GM18517 (cell line): ENCODE measurements around the gene NTN1.
"Not testable (repeated sequence)": the region's sequence is repeated elsewhere in the genome, so short reads cannot be mapped to it uniquely, and the experiment has no call there.

Experiments used
- ATAC-seq: cut with Tn5 transposase; IDR thresholded peaks from one replicate; pipeline ENCODE4 v1.9.1; 2021; ENCODE audit warnings: mild to moderate bottlenecking, moderate library complexity; ENCODE audit not compliant: unreplicated experiment

The NTN1 gene

GRCh38 chr17:9241371-9241712 lies 220.0 kb downstream of the NTN1 start:
- ATAC-seq, result no peak

- no peak for ATAC-seq
Measured at GRCh38 chr17:9241774-9242496, 220.6 kb downstream of the NTN1 start.

- ATAC-seq, result no peak
Measured at GRCh38 chr17:9242497-9242881, 221.2 kb downstream of the NTN1 start.

- no peak for ATAC-seq
Measured at GRCh38 chr17:9242983-9243382, 221.7 kb downstream of the NTN1 start.

GRCh38 chr17:9244066-9245052 lies 223.0 kb downstream of the NTN1 start:
- ATAC-seq, result no peak

- no peak for ATAC-seq
Measured at GRCh38 chr17:9247401-9247938, 226.2 kb downstream of the NTN1 start.

GRCh38 chr17:9249245-9249953 lies 228.1 kb downstream of the NTN1 start:
- no peak for ATAC-seq

GRCh38 chr17:9251273-9251672 lies 230.0 kb downstream of the NTN1 start:
- ATAC-seq, result no peak

- ATAC-seq, result no peak
Measured at GRCh38 chr17:9253308-9253707, 232.0 kb downstream of the NTN1 start.

GRCh38 chr17:9254841-9255240 lies 233.5 kb downstream of the NTN1 start:
- ATAC-seq, result no peak

GRCh38 chr17:9255833-9256232 lies 234.5 kb downstream of the NTN1 start:
- no peak for ATAC-seq

GRCh38 chr17:9256361-9256750 lies 235.0 kb downstream of the NTN1 start:
- no peak for ATAC-seq

- ATAC-seq, result no peak
Measured at GRCh38 chr17:9256751-9257629, 235.7 kb downstream of the NTN1 start.

- not testable (repeated sequence) for ATAC-seq
Measured at GRCh38 chr17:9257630-9257965, 236.3 kb downstream of the NTN1 start.

- no peak for ATAC-seq
Measured at GRCh38 chr17:9258115-9259015, 237.1 kb downstream of the NTN1 start.

- no peak for ATAC-seq
Measured at GRCh38 chr17:9259419-9259818, 238.1 kb downstream of the NTN1 start.

GRCh38 chr17:9261081-9262012 lies 240.0 kb downstream of the NTN1 start:
- no peak for ATAC-seq

GRCh38 chr17:9266031-9266680 lies 244.8 kb downstream of the NTN1 start:
- no peak for ATAC-seq
